ENCODE measurements around the gene ARHGAP40.
A peak's percentile ranks its signal among the peaks of the same experiment; 100 is the strongest.

Gene ARHGAP40

GRCh38 chr20:38601216-38602184 lies at the start of gene ARHGAP40:
TSS of gene ARHGAP40 (plus strand) at chr20:38601809.
- peak; percentile 23 for DNase-seq (ENCODE audit: low read depth)
- no peak within 1 kb of the TSS for H3K4me3 ChIP-seq (ENCODE audit: low read depth, low read length)
- peak; percentile 18 for TF ChIP-seq CTCF (IDR thresholded peaks at IDR 0.05; ENCODE audit: low read depth, low read length)
- TF ChIP-seq MAX (IDR thresholded peaks at IDR 0.05; ENCODE audit: low read depth, low read length), result no peak

DNA sequence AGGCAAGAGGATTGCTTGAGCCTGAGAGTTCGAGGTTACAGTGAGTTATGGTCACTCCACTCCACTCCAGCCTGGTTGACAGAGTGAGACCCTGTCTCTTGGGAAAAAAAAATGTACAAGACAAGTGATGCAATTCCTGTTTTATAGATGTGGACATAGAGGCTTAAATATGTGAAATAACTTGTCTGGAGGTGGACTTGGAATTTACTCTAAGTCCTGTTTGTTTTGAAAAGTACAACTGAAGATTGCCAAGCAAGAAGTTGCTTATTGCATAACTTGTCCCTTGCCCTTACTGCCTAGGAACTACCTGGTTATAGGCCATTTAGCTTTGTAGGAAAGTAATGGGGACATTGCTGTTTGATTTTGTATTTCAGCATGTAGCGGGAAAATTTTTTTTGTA lies 46.6 kb upstream of the ARHGAP40 start:
- TF ChIP-seq MYC (IDR thresholded peaks at IDR 0.05; ENCODE audit: low read depth, low read length), result no peak
- TF ChIP-seq MAX (IDR thresholded peaks at IDR 0.05; ENCODE audit: low read depth, low read length), result no peak
- TF ChIP-seq CTCF (IDR thresholded peaks at IDR 0.05; ENCODE audit: low read depth, low read length), result no peak
- no peak for TF ChIP-seq POLR2A (IDR thresholded peaks at IDR 0.05; ENCODE audit: extremely low read depth, insufficient read length)
- H3K4me3 ChIP-seq (ENCODE audit: low read depth, low read length), result no peak overlapping the region
- DNase-seq (ENCODE audit: low read depth), result peak; percentile 4

DNA sequence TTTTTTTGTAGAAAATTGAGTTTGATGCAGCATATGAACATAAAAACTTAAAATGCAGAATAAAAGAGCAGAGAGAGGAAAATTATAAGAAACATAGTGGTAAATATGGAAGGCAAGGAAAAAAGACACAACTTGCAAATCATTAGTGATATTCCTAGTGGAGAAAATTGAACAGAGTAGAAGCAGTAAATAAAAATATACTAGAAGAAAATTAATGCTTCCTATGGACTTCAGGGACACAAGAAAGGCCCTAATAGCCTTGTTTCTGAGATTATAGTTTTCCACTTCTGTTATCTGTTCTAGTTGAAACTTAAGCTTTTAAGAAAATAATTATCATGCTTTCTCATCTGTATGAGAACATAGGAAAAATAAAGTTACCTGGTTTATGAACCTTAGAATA lies 46.2 kb upstream of the ARHGAP40 start:
- no peak overlapping the region for H3K4me3 ChIP-seq (ENCODE audit: low read depth, low read length)
- DNase-seq (ENCODE audit: low read depth), result no peak
- TF ChIP-seq POLR2A (IDR thresholded peaks at IDR 0.05; ENCODE audit: extremely low read depth, insufficient read length) (no peak), CTCF (IDR thresholded peaks at IDR 0.05; ENCODE audit: low read depth, low read length) (no peak), MAX (IDR thresholded peaks at IDR 0.05; ENCODE audit: low read depth, low read length) (no peak), MYC (IDR thresholded peaks at IDR 0.05; ENCODE audit: low read depth, low read length) (no peak)

DNA sequence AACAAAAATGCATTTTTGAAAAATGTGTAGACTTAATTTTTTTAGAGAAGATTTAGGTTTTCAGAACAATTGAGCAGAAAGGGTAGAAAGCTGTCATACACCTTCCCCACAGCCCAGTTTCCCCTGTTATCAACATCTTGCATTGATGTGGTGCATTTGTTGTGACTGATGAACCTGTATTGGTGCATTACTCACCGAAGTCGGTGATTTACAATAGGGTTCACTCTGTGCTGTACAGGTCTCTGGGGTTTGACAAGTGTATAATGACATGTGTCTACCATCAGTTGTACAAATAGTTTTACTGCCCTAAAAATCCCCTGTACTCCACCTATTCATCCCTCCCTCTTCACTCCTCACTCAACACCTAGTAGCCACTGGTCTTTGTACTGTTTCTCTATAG lies 44.4 kb upstream of the ARHGAP40 start:
- no peak for TF ChIP-seq MAX (IDR thresholded peaks at IDR 0.05; ENCODE audit: low read depth, low read length)
- no peak for TF ChIP-seq POLR2A (IDR thresholded peaks at IDR 0.05; ENCODE audit: extremely low read depth, insufficient read length)
- no peak for TF ChIP-seq CTCF (IDR thresholded peaks at IDR 0.05; ENCODE audit: low read depth, low read length)
- DNase-seq (ENCODE audit: low read depth), result no peak

GRCh38 chr20:38558596-38559360 lies 42.8 kb upstream of the ARHGAP40 start:
- no peak for DNase-seq (ENCODE audit: low read depth)
- TF ChIP-seq MYC (IDR thresholded peaks at IDR 0.05; ENCODE audit: low read depth, low read length) (no peak), MAX (IDR thresholded peaks at IDR 0.05; ENCODE audit: low read depth, low read length) (no peak), CTCF (IDR thresholded peaks at IDR 0.05; ENCODE audit: low read depth, low read length) (no peak), POLR2A (IDR thresholded peaks at IDR 0.05; ENCODE audit: extremely low read depth, insufficient read length) (no peak)
- H3K4me3 ChIP-seq (ENCODE audit: low read depth, low read length), result no peak overlapping the region

More for the DNA sequence above, 44.4 kb upstream of the ARHGAP40 start:
- no peak overlapping the region for H3K4me3 ChIP-seq (ENCODE audit: low read depth, low read length)

Data from NB4 (cell line).